ENCODE measurements around the gene REPS2.

Gene REPS2

GRCh38 chrX:17160975-17161374 is 214.5 kb downstream of the REPS2 start:
- H3K4me3 ChIP-seq (ENCODE audit: low read depth, low read length): no peak overlapping the region
- H3K36me3 ChIP-seq (ENCODE audit: control insufficient read depth in 1 of 2, insufficient read depth in 2 of 2, low read length in 2 of 2): no peaks in the 10 kb centered on the region
- no peak overlapping the region for H3K4ac ChIP-seq (ENCODE audit: low read depth, low read length)
- H4K91ac ChIP-seq (ENCODE audit: low read depth, low read length): no peak overlapping the region
- H3K14ac ChIP-seq (ENCODE audit: low read length): no peak overlapping the region
- no peak overlapping the region for H2BK12ac ChIP-seq (ENCODE audit: low read length)
- no CpG with 5 or more reads among the region's 1 CpG for WGBS (ENCODE audit: extremely low coverage, insufficient coverage, insufficient read length)
- H3K4me2 ChIP-seq (ENCODE audit: low read length): no peak overlapping the region
- H3K27me3 ChIP-seq (ENCODE audit: insufficient read depth, low read length): no peaks in the 10 kb centered on the region
- H2AK5ac ChIP-seq (ENCODE audit: low read length): no peak overlapping the region
- no peak overlapping the region for H3K27ac ChIP-seq (ENCODE audit: low read depth, low read length)
- no peak overlapping the region for H4K12ac ChIP-seq (ENCODE audit: low read depth, low read length)
- no peak overlapping the region for H3K23ac ChIP-seq (ENCODE audit: low read length)
- no peak overlapping the region for H3K18ac ChIP-seq (ENCODE audit: low read length)
- no peak overlapping the region for H2BK120ac ChIP-seq (ENCODE audit: insufficient read depth, low read length, poor library complexity)
- no peaks in the 10 kb centered on the region for H3K9me3 ChIP-seq (ENCODE audit: insufficient read depth, low read depth, low read length)
- H3K79me2 ChIP-seq (ENCODE audit: control insufficient read depth, insufficient read depth, low read length, poor library complexity): no peaks in the 10 kb centered on the region
- H3K79me1 ChIP-seq (ENCODE audit: low read length): no peaks in the 10 kb centered on the region
- no peak for DNase-seq
- H2AFZ ChIP-seq (ENCODE audit: insufficient read depth, low read length, poor library complexity): no peak overlapping the region
- no peak overlapping the region for H4K8ac ChIP-seq (ENCODE audit: low read depth, low read length)
- H3K4me1 ChIP-seq (ENCODE audit: control insufficient read depth in 1 of 2, insufficient read depth in 2 of 2, low read length in 2 of 2): no peaks in the 10 kb centered on the region
- no peak overlapping the region for H2BK5ac ChIP-seq (ENCODE audit: low read depth, low read length, poor library complexity)
- H3K9ac ChIP-seq (ENCODE audit: low read length): no peak overlapping the region

GRCh38 chrX:17161991-17162390 is 215.5 kb downstream of the REPS2 start:
- H3K4me3 ChIP-seq (ENCODE audit: low read depth, low read length): no peak overlapping the region
- H3K27me3 ChIP-seq (ENCODE audit: insufficient read depth, low read length): no peaks in the 10 kb centered on the region
- H3K79me1 ChIP-seq (ENCODE audit: low read length): no peaks in the 10 kb centered on the region
- H3K36me3 ChIP-seq (ENCODE audit: control insufficient read depth in 1 of 2, insufficient read depth in 2 of 2, low read length in 2 of 2): no peaks in the 10 kb centered on the region
- H3K9ac ChIP-seq (ENCODE audit: low read length): no peak overlapping the region
- H4K91ac ChIP-seq (ENCODE audit: low read depth, low read length): no peak overlapping the region
- no peak overlapping the region for H3K18ac ChIP-seq (ENCODE audit: low read length)
- H2BK12ac ChIP-seq (ENCODE audit: low read length): no peak overlapping the region
- no CpG with 5 or more reads among the region's 1 CpG for WGBS (ENCODE audit: extremely low coverage, insufficient coverage, insufficient read length)
- no peaks in the 10 kb centered on the region for H3K4me1 ChIP-seq (ENCODE audit: control insufficient read depth in 1 of 2, insufficient read depth in 2 of 2, low read length in 2 of 2)
- no peak for DNase-seq
- H3K23ac ChIP-seq (ENCODE audit: low read length): no peak overlapping the region
- no peak overlapping the region for H2AFZ ChIP-seq (ENCODE audit: insufficient read depth, low read length, poor library complexity)
- H4K8ac ChIP-seq (ENCODE audit: low read depth, low read length): no peak overlapping the region
- H2BK5ac ChIP-seq (ENCODE audit: low read depth, low read length, poor library complexity): no peak overlapping the region
- no peak overlapping the region for H2BK120ac ChIP-seq (ENCODE audit: insufficient read depth, low read length, poor library complexity)
- H4K12ac ChIP-seq (ENCODE audit: low read depth, low read length): no peak overlapping the region
- no peak overlapping the region for H3K27ac ChIP-seq (ENCODE audit: low read depth, low read length)
- H3K9me3 ChIP-seq (ENCODE audit: insufficient read depth, low read depth, low read length): no peaks in the 10 kb centered on the region
- H3K79me2 ChIP-seq (ENCODE audit: control insufficient read depth, insufficient read depth, low read length, poor library complexity): no peaks in the 10 kb centered on the region
- no peak overlapping the region for H2AK5ac ChIP-seq (ENCODE audit: low read length)
- no peak overlapping the region for H3K4me2 ChIP-seq (ENCODE audit: low read length)
- H3K4ac ChIP-seq (ENCODE audit: low read depth, low read length): no peak overlapping the region
- no peak overlapping the region for H3K14ac ChIP-seq (ENCODE audit: low read length)

DNA sequence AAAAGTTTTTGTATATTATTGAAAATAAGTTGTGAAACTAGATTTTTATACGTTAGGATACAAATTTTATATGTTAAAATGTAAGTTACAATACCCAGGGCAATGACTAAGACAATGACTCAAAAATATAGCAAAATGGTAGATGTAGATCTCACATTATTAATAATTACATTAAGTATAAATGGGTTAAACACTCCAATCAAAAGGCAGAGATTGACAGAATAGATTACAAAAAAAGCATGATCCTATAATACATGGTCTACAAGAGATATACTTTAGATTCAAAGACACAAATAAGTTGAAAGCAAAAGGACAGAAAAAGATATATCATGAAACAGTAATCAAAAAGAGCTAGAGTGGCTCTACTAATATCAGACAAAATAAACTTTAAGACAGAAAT is 217.6 kb downstream of the REPS2 start:
- H3K4me2 ChIP-seq (ENCODE audit: low read length): no peak overlapping the region
- no peak overlapping the region for H4K8ac ChIP-seq (ENCODE audit: low read depth, low read length)
- H3K27ac ChIP-seq (ENCODE audit: low read depth, low read length): no peak overlapping the region
- H3K36me3 ChIP-seq (ENCODE audit: control insufficient read depth in 1 of 2, insufficient read depth in 2 of 2, low read length in 2 of 2): no peaks in the 10 kb centered on the region
- no peak overlapping the region for H4K12ac ChIP-seq (ENCODE audit: low read depth, low read length)
- H2BK12ac ChIP-seq (ENCODE audit: low read length): no peak overlapping the region
- H3K4me1 ChIP-seq (ENCODE audit: control insufficient read depth in 1 of 2, insufficient read depth in 2 of 2, low read length in 2 of 2): no peaks in the 10 kb centered on the region
- no peak overlapping the region for H2AK5ac ChIP-seq (ENCODE audit: low read length)
- H3K4me3 ChIP-seq (ENCODE audit: low read depth, low read length): no peak overlapping the region
- H3K18ac ChIP-seq (ENCODE audit: low read length): no peak overlapping the region
- no peak overlapping the region for H3K4ac ChIP-seq (ENCODE audit: low read depth, low read length)
- H3K27me3 ChIP-seq (ENCODE audit: insufficient read depth, low read length): no peaks in the 10 kb centered on the region
- no peaks in the 10 kb centered on the region for H3K79me1 ChIP-seq (ENCODE audit: low read length)
- no peak overlapping the region for H3K9ac ChIP-seq (ENCODE audit: low read length)
- H2BK120ac ChIP-seq (ENCODE audit: insufficient read depth, low read length, poor library complexity): no peak overlapping the region
- H3K79me2 ChIP-seq (ENCODE audit: control insufficient read depth, insufficient read depth, low read length, poor library complexity): no peaks in the 10 kb centered on the region
- WGBS (ENCODE audit: extremely low coverage, insufficient coverage, insufficient read length): no CpG with 5 or more reads among the region's 1 CpG
- H3K14ac ChIP-seq (ENCODE audit: low read length): no peak overlapping the region
- no peak overlapping the region for H2BK5ac ChIP-seq (ENCODE audit: low read depth, low read length, poor library complexity)
- no peak overlapping the region for H2AFZ ChIP-seq (ENCODE audit: insufficient read depth, low read length, poor library complexity)
- no peak overlapping the region for H4K91ac ChIP-seq (ENCODE audit: low read depth, low read length)
- no peak overlapping the region for H3K23ac ChIP-seq (ENCODE audit: low read length)
- no peaks in the 10 kb centered on the region for H3K9me3 ChIP-seq (ENCODE audit: insufficient read depth, low read depth, low read length)
- DNase-seq: no peak

DNA sequence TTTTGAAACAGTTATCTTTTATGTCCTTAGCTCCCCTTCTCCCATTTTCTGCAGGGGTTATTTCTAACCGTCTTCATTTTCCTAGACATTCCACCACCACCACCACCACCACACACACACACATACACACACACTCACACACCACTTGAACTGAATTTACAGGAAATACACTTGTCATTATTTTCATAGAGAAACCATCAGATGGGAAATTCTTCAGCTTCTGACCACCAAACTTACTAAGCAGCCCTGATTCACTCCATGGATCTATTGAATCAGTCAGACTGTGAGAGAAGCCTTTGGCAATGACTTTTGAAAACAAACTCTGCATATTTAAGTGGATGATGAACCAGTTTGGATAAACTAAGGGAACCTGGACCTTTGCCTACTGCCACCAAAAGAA is 218.5 kb downstream of the REPS2 start:
- Histone ChIP-seq H2BK120ac (ENCODE audit: insufficient read depth, low read length, poor library complexity) (no peak overlapping the region), H3K4ac (ENCODE audit: low read depth, low read length) (no peak overlapping the region), H3K27me3 (ENCODE audit: insufficient read depth, low read length) (no peaks in the 10 kb centered on the region), H3K9ac (ENCODE audit: low read length) (no peak overlapping the region), H3K4me1 (ENCODE audit: control insufficient read depth in 1 of 2, insufficient read depth in 2 of 2, low read length in 2 of 2) (no peaks in the 10 kb centered on the region), H4K8ac (ENCODE audit: low read depth, low read length) (no peak overlapping the region), H2BK12ac (ENCODE audit: low read length) (no peak overlapping the region), H3K18ac (ENCODE audit: low read length) (no peak overlapping the region), H3K4me2 (ENCODE audit: low read length) (no peak overlapping the region), H3K4me3 (ENCODE audit: low read depth, low read length) (no peak overlapping the region), H4K12ac (ENCODE audit: low read depth, low read length) (no peak overlapping the region), H3K9me3 (ENCODE audit: insufficient read depth, low read depth, low read length) (no peaks in the 10 kb centered on the region), H2BK5ac (ENCODE audit: low read depth, low read length, poor library complexity) (no peak overlapping the region), H3K23ac (ENCODE audit: low read length) (no peak overlapping the region), H3K79me1 (ENCODE audit: low read length) (no peaks in the 10 kb centered on the region), H3K79me2 (ENCODE audit: control insufficient read depth, insufficient read depth, low read length, poor library complexity) (no peaks in the 10 kb centered on the region), H3K27ac (ENCODE audit: low read depth, low read length) (no peak overlapping the region), H3K36me3 (ENCODE audit: control insufficient read depth in 1 of 2, insufficient read depth in 2 of 2, low read length in 2 of 2) (no peaks in the 10 kb centered on the region), H4K91ac (ENCODE audit: low read depth, low read length) (no peak overlapping the region), H3K14ac (ENCODE audit: low read length) (no peak overlapping the region), H2AK5ac (ENCODE audit: low read length) (no peak overlapping the region), H2AFZ (ENCODE audit: insufficient read depth, low read length, poor library complexity) (no peak overlapping the region)
- DNase-seq: no peak
- no CpG with 5 or more reads among the region's 1 CpG for WGBS (ENCODE audit: extremely low coverage, insufficient coverage, insufficient read length)

All from trophoblast cell (in vitro differentiated cells and primary cell).